Mucosa of descending colon (tissue), 3 donors: Measurements from ENCODE around the gene SF3B6. TPM values are rescaled to one million over a fixed set of nuclear protein-coding genes. Genes with fewer than 3 reads are reported as not detected.
A peak's percentile ranks its signal among the peaks of the same experiment; 100 is the strongest.

ENCODE experiments used
- ATAC-seq: fragments of 200-7000 bp; cut with Tn5 transposase; one replicate; pipeline ENCODE4 v1.9.1; 2020; ENCODE audit warnings: mild to moderate bottlenecking, moderate library complexity
- DNase-seq, 3 donors: peaks; one replicate each; pipeline ENCODE4 v3.0.0-alpha.2; 2020
- H3K36me3 ChIP-seq: fragments of 200-600 bp; one replicate; pipeline ENCODE4 v1.8.0; 2021; ENCODE audit warnings: low read depth, mild to moderate bottlenecking
- H3K4me1 ChIP-seq: fragments of 200-600 bp; one replicate; pipeline ENCODE4 v1.8.0; 2021; ENCODE audit warnings: low read depth, mild to moderate bottlenecking
- H3K4me3 ChIP-seq: fragments of 200-600 bp; one replicate; pipeline ENCODE4 v1.8.0; 2021; ENCODE audit warnings: mild to moderate bottlenecking
- H3K9me3 ChIP-seq: fragments of 200-600 bp; one replicate; pipeline ENCODE4 v1.8.0; 2021; ENCODE audit warnings: mild to moderate bottlenecking
- CTCF ChIP-seq: fragments of 200-600 bp; IDR thresholded peaks from one replicate; pipeline ENCODE4 v1.8.0; 2022; ENCODE audit warnings: antibody characterized with exemption, mild to moderate bottlenecking
- intact Hi-C, 2 donors: fragments of 100-400 bp; cut with DNase I in 1 of 2; cut with micrococcal nuclease in 1 of 2; formaldehyde crosslinking; loops; one replicate each; pipeline versions ENCODE4 v1.11.0 to v1.11.1; 2022; cut with DNase I, micrococcal nuclease
- total RNA-seq, 3 donors: library from RNA; stranded (reverse); fragmentation: NEBNext Ultra II Directional in 2 of 3; extraction: Animal tissue kit (Norgen Biotek cat#: 25700) in 2 of 3; gene quantifications; one replicate each; pipeline versions ENCODE4 v1.2.1 to v1.2.4, GENCODE V29; 2021 to 2023
- donor health status: DM: no; HTN: no; CAD: no; lungs with moderate emphysema.
- donor health status: DM: no; HTN: no; CAD: no.
- donor health status: DM: no; HTN: yes; CAD: no.

The SF3B6 gene
- total RNA-seq, 3 donors from 2014 or later, result 75.1 to 90.1 (median 76.1) TPM

DNA sequence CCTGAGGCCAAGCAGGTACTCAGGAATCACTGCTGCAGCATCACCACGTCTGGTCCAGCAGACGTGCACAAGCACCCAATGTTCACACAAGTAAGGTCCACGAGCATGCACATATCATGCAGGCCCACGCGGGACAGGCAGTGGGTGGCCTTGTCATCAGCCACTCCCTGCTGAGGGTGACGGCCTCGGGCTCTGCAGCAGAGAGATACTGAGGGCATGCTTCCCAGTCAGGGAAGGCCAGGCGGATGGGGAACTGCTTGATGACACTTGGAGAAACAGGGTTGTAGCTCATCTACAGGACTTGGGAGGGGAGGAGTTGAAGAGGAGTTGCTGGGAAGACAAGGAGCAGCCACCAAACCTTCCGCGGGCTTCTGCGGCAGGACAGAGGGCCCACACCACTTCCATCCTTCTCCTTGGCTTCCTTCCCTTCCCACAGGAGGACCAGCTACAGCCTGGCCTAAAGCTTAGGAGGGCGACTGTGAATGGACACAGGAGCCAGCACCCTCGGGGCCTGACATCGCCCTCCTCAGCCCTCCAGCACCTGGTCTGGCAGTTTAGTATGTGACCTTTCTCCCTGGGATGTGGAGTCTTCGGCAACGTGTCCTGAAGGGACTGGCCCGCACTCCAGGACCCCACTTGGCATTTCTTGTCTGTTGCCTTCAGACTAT is 51.0 kb downstream of the SF3B6 start:
- H3K4me1 ChIP-seq, result no peaks in the 10 kb centered on the region
- no peak for TF ChIP-seq CTCF
- H3K36me3 ChIP-seq, result no peaks in the 10 kb centered on the region
- ATAC-seq (no peak), DNase-seq (no peak)
- no peak overlapping the region for H3K4me3 ChIP-seq
- intact Hi-C loops, result no loop called here
- no peaks in the 10 kb centered on the region for H3K9me3 ChIP-seq

GRCh38 chr2:24024018-24024417 is 52.1 kb downstream of the SF3B6 start:
- intact Hi-C loops, result no loop called here
- DNase-seq (no peak), ATAC-seq (no peak)
- no peaks in the 10 kb centered on the region for H3K4me1 ChIP-seq
- no peak for TF ChIP-seq CTCF
- no peaks in the 10 kb centered on the region for H3K36me3 ChIP-seq
- H3K9me3 ChIP-seq, result no peaks in the 10 kb centered on the region
- H3K4me3 ChIP-seq, result no peak overlapping the region

- H3K4me1 ChIP-seq, result no peaks in the 10 kb centered on the region
- TF ChIP-seq CTCF, result no peak
- intact Hi-C loops, result no loop called here
- H3K9me3 ChIP-seq, result no peaks in the 10 kb centered on the region
- no peaks in the 10 kb centered on the region for H3K36me3 ChIP-seq
- DNase-seq (no peak), ATAC-seq (no peak)
- no peak overlapping the region for H3K4me3 ChIP-seq
Observed at GRCh38 chr2:24022975-24023575, 53.1 kb downstream of the SF3B6 start.

DNA sequence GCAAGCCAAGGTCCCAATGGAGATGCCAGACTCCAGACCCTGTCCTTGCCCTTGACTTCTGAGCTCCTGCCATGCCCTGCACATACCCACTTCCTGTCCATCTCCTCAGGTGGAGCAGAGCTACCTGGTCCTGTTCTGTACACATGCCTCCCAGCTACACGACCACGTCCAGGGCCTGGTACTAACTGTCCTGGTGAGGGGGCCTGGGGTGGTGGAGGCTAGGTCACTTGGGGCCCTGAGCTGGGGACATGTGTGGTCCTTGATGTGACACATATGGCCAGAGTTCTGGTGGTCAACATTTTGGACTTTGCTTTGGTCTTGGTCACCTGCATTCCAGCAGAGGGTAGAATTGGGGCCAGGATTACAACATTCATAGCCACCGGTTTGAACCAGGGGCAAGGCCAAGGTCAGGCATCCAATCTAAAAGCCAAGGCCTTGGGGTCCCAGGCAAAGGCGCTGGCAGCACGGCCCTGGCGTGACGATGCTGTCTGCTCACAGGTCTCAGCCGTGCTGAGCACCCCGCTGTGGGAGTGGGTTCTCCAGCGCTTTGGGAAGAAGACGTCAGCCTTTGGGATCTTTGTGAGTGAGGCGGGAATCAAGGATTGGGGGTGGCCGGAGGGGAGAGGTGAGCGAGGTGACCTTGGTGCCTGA is 53.7 kb downstream of the SF3B6 start:
- DNase-seq (no peak), ATAC-seq (no peak)
- intact Hi-C loops, result no loop called here
- Histone ChIP-seq H3K4me1 (no peaks in the 10 kb centered on the region), H3K36me3 (no peaks in the 10 kb centered on the region), H3K4me3 (no peak overlapping the region), H3K9me3 (no peaks in the 10 kb centered on the region)
- TF ChIP-seq CTCF, result no peak

DNA sequence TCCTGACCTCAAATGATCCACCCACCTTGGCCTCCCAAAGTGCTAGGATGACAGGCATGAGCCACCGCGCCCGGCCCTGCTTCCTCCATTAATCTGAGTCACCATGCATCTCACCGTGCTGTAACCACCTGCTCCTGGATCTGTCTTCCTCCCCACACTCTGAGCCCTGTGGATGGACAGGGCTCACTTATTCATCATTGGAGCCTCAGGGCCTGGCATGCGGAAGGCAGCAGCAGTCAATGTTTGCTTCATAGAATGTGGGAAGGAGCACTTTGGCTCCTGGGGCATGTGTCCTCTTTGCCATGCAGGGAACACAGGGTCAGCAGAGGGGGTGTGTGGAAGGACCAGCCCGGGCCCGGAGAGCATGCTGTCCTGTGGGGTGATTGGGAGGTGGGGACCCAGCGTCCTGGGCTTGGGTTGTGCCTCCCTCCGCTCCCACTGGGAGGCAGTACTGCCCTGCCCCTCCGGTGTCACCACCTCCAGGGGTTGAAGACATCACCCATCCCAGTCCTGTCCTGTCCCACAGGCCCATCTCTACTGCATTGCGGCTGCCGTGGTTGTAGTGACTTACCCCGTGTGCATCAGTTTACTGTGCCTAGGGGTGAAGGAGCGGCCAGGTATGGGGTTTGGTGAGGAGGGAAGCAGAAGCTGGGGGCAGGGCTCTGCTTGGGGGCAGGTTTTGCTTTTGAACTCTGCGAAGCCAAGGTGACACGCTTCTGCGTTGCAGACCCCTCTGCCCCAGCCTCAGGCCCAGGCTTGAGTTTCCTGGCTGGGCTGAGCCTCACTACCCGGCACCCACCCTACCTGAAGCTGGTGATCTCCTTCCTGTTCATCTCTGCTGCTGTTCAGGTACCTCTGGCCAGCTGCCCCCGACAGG is 54.8 kb downstream of the SF3B6 start:
- intact Hi-C loops, result no loop called here
- Histone ChIP-seq H3K4me3 (no peak overlapping the region), H3K9me3 (no peaks in the 10 kb centered on the region), H3K4me1 (no peaks in the 10 kb centered on the region), H3K36me3 (no peaks in the 10 kb centered on the region)
- ATAC-seq (peak; percentile 74), DNase-seq (peak in 2 of 3 donors; percentile 46 to 62)
- peak; percentile 17 for TF ChIP-seq CTCF
